Hepatocyte (in vitro differentiated cells): ENCODE results near the gene PUSL1. TPM values are rescaled to one million over a fixed set of nuclear protein-coding genes. Genes with fewer than 3 reads are reported as not detected.

Experiments used
- DNase-seq: peaks from one replicate; pipeline ENCODE4 v3.0.0-alpha.2; 2016; ENCODE audit warnings: low spot score
- H2AFZ ChIP-seq: fragments of 200-600 bp; sonication (generic); 2 replicates; pipeline ENCODE4 v1.6.0; 2016; ENCODE audit warnings: antibody characterized with exemption, mild to moderate bottlenecking
- H3K27ac ChIP-seq: fragments of 200-600 bp; sonication (generic); 2 replicates; pipeline ENCODE4 v1.5.1; 2016; ENCODE audit warnings: mild to moderate bottlenecking
- H3K27me3 ChIP-seq: fragments of 200-600 bp; sonication (generic); 2 replicates; pipeline ENCODE4 v1.6.1; 2016
- H3K36me3 ChIP-seq: fragments of 200-600 bp; sonication (generic); replicated peaks from 2 replicates; pipeline ENCODE4 v1.5.1; 2016; ENCODE audit warnings: low read depth; ENCODE audit not compliant: insufficient read depth
- H3K4me1 ChIP-seq: fragments of 200-600 bp; sonication (generic); 2 replicates; pipeline ENCODE4 v1.5.1; 2016; ENCODE audit warnings: mild to moderate bottlenecking, moderate library complexity; ENCODE audit not compliant: insufficient read depth
- H3K4me2 ChIP-seq: fragments of 200-600 bp; sonication (generic); 2 replicates; pipeline ENCODE4 v1.6.0; 2016
- H3K4me3 ChIP-seq: fragments of 200-600 bp; sonication (generic); 2 replicates; pipeline ENCODE4 v1.5.1; 2016; ENCODE audit warnings: mild to moderate bottlenecking
- H3K79me2 ChIP-seq: fragments of 200-600 bp; sonication (generic); 2 replicates; pipeline ENCODE4 v1.6.0; 2017; ENCODE audit warnings: mild to moderate bottlenecking
- H3K9me2 ChIP-seq: fragments of 200-600 bp; sonication (generic); replicated peaks from 2 replicates; pipeline ENCODE4 v1.6.0; 2017; ENCODE audit warnings: mild to moderate bottlenecking; ENCODE audit not compliant: insufficient read depth
- H3K9me3 ChIP-seq: fragments of 200-600 bp; sonication (generic); 2 replicates; pipeline ENCODE4 v1.5.1; 2016; ENCODE audit warnings: low read depth, mild to moderate bottlenecking
- H4K20me1 ChIP-seq: fragments of 200-600 bp; sonication (generic); 2 replicates; pipeline ENCODE4 v1.6.0; 2016; ENCODE audit warnings: mild to moderate bottlenecking; ENCODE audit not compliant: insufficient read depth, poor library complexity, severe bottlenecking
- CTCF ChIP-seq: fragments of 200-600 bp; sonication (generic); IDR thresholded peaks from 2 replicates; pipeline ENCODE4 v1.5.1; 2016; ENCODE audit warnings: antibody characterized with exemption, mild to moderate bottlenecking; ENCODE audit not compliant: poor library complexity
- EZH2 ChIP-seq: fragments of 200-600 bp; sonication (generic); IDR thresholded peaks from 2 replicates; pipeline ENCODE4 v1.6.1; 2016; ENCODE audit warnings: antibody characterized with exemption, mild to moderate bottlenecking, borderline replicate concordance
- EZH2phosphoT487 ChIP-seq: fragments of 200-600 bp; sonication (generic); IDR thresholded peaks from one replicate; pipeline ENCODE4 v1.6.1; 2018; ENCODE audit warnings: antibody characterized with exemption, mild to moderate bottlenecking, low read depth, moderate library complexity; ENCODE audit not compliant: unreplicated experiment, severe bottlenecking
- WGBS: methylation state at CpG from one replicate; pipeline ENCODE4 v1.1.6; 2016; ENCODE audit warnings: low lambda C conversion rate; ENCODE audit errors: missing lambda C conversion rate; 5-methylcytosine and 5-hydroxymethylcytosine counted together
- polyA plus RNA-seq: library from polyadenylated mRNA; unstranded; fragments of >200 nt; fragmentation: Nextera tagmentation; extraction: Ambion mirVana; gene quantifications from 2 replicates; pipeline ENCODE4 v1.2.1, GENCODE V29; 2016
- total RNA-seq: library from RNA; depleted of rRNA; stranded (reverse); fragments of >200 nt; gene quantifications from 2 replicates; pipeline ENCODE4 v1.2.3, GENCODE V29; 2014

PUSL1 gene
- total and polyA plus RNA-seq, 2 experiments from 2014 or later: 27.7 to 37.2 TPM

GRCh38 chr1:1273209-1273511 is 35.2 kb upstream of the PUSL1 start:
- Histone ChIP-seq H3K27me3 (no peaks in the 10 kb centered on the region), H2AFZ (no peak overlapping the region), H3K27ac (peak overlapping the region; percentile 78), H3K79me2 (peaks cover 49% of the 10 kb centered on the region), H3K4me2 (peak overlapping the region; percentile 100), H3K9me2 (no peaks in the 10 kb centered on the region), H4K20me1 (peaks cover 43% of the 10 kb centered on the region), H3K9me3 (no peaks in the 10 kb centered on the region), H3K4me1 (peaks cover 22% of the 10 kb centered on the region), H3K36me3 (no peaks in the 10 kb centered on the region), H3K4me3 (peak overlapping the region; percentile 74)
- TF ChIP-seq EZH2phosphoT487 (no peak), CTCF (no peak)
- DNase-seq: no peak
- WGBS: 1% methylated on average over 30 of the region's 31 CpGs

- WGBS: 1% methylated on average over 48 of the region's 105 CpGs
- H3K4me3 ChIP-seq: peak within 1 kb of the TSS; percentile 91
- H3K79me2 ChIP-seq: peaks cover 44% of the 10 kb centered on the region
- H3K4me2 ChIP-seq: peak within 1 kb of the TSS; percentile 100
- no peaks in the 10 kb centered on the region for H3K27me3 ChIP-seq
- no peak for TF ChIP-seq CTCF
- no peak for TF ChIP-seq EZH2
- no peak for TF ChIP-seq EZH2phosphoT487
- peaks cover 22% of the 10 kb centered on the region for H3K4me1 ChIP-seq
- peak within 1 kb of the TSS; percentile 97 for H2AFZ ChIP-seq
- no peaks in the 10 kb centered on the region for H3K36me3 ChIP-seq
- H3K9me2 ChIP-seq: no peaks in the 10 kb centered on the region
- peak within 1 kb of the TSS; percentile 78 for H3K27ac ChIP-seq
- peaks cover 39% of the 10 kb centered on the region for H4K20me1 ChIP-seq
- DNase-seq: peak; percentile 97
- H3K9me3 ChIP-seq: no peaks in the 10 kb centered on the region
Measured at GRCh38 chr1:1273512-1274298, 34.7 kb upstream of the PUSL1 start, which contains the start of gene UBE2J2. UBE2J2 (minus strand) TSS chr1:1273854; CDS start chr1:1267992, 5,862 bp downstream.

- no peaks in the 10 kb centered on the region for H3K9me2 ChIP-seq
- no peak overlapping the region for H3K27ac ChIP-seq
Measured at GRCh38 chr1:1274299-1274930, 34.0 kb upstream of the PUSL1 start.

More at GRCh38 chr1:1274299-1274930, 34.0 kb upstream of the PUSL1 start:
- H3K9me3 ChIP-seq: no peaks in the 10 kb centered on the region
- H3K4me2 ChIP-seq: peak overlapping the region; percentile 100
- no peak for DNase-seq
- H3K36me3 ChIP-seq: no peaks in the 10 kb centered on the region
- peak overlapping the region; percentile 91 for H3K4me3 ChIP-seq
- peaks cover 40% of the 10 kb centered on the region for H3K79me2 ChIP-seq
- TF ChIP-seq EZH2 (no peak), CTCF (no peak), EZH2phosphoT487 (no peak)
- H4K20me1 ChIP-seq: peaks cover 37% of the 10 kb centered on the region
- H3K27me3 ChIP-seq: no peaks in the 10 kb centered on the region
- H2AFZ ChIP-seq: peak overlapping the region; percentile 97
- 43% methylated on average over 17 of the region's 31 CpGs for WGBS
- peaks cover 22% of the 10 kb centered on the region for H3K4me1 ChIP-seq
